GM23338 (cell line): Measurements from ENCODE around the gene TMSB4X.

Experiments
- CTCF ChIP-seq, 2 experiments: fragments of 200-600 bp in 1 of 2; sonication (generic) in 1 of 2; conservative IDR thresholded peaks; 2 replicates each; pipeline versions ENCODE4 v1.5.1 to v1.6.1; 2016 to 2017; ENCODE audit warnings: antibody characterized with exemption in 2 of 2, low read depth in 2 of 2, mild to moderate bottlenecking in 2 of 2, moderate library complexity in 1 of 2
- EZH2 ChIP-seq: fragments of 200-600 bp; sonication (generic); IDR thresholded peaks from one replicate; pipeline ENCODE4 v1.8.0; 2017; ENCODE audit warnings: antibody characterized with exemption, mild to moderate bottlenecking, low read depth; ENCODE audit not compliant: unreplicated experiment
- POLR2AphosphoS5 ChIP-seq: IDR thresholded peaks from 2 replicates; pipeline ENCODE4 v1.6.1; 2016; ENCODE audit warnings: antibody characterized with exemption, low read depth
- REST ChIP-seq: IDR thresholded peaks from one replicate; pipeline ENCODE4 v1.6.1; 2018; ENCODE audit warnings: antibody characterized with exemption; ENCODE audit not compliant: unreplicated experiment
- TF ChIP-seq, protein P1 (sequence below): fragments of 250-450 bp; sonication (Bioruptor Pico); IDR thresholded peaks from 2 replicates; pipeline ENCODE4 v1.5.0; 2020; ENCODE audit warnings: mild to moderate bottlenecking, moderate library complexity

DNA sequence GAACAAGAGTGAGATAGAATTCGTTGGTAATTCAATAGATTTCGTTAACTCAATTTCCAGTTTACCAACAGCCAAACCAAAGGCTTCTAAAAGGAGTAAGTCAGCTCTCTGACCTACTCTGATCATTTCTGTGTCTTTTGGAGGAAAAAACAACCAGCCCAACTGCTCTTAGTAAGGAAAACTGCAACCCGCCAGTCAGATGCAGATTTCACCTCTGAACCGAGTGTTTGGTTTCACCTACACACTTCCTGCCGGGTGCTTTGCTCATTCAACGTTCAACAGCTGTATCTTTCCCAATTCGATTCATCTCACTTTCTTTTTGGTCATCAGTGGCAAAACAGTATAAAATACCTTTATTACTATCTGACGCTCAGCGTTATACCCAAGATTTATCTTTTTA lies 24.5 kb downstream of the TMSB4X start:
- TF ChIP-seq CTCF (conservative IDR thresholded peaks at IDR 0.05; ENCODE audit: low read depth in 2 of 2) (no peak), POLR2AphosphoS5 (no peak), REST (no peak), EZH2 (no peak)
- TF ChIP-seq, protein P1, sequence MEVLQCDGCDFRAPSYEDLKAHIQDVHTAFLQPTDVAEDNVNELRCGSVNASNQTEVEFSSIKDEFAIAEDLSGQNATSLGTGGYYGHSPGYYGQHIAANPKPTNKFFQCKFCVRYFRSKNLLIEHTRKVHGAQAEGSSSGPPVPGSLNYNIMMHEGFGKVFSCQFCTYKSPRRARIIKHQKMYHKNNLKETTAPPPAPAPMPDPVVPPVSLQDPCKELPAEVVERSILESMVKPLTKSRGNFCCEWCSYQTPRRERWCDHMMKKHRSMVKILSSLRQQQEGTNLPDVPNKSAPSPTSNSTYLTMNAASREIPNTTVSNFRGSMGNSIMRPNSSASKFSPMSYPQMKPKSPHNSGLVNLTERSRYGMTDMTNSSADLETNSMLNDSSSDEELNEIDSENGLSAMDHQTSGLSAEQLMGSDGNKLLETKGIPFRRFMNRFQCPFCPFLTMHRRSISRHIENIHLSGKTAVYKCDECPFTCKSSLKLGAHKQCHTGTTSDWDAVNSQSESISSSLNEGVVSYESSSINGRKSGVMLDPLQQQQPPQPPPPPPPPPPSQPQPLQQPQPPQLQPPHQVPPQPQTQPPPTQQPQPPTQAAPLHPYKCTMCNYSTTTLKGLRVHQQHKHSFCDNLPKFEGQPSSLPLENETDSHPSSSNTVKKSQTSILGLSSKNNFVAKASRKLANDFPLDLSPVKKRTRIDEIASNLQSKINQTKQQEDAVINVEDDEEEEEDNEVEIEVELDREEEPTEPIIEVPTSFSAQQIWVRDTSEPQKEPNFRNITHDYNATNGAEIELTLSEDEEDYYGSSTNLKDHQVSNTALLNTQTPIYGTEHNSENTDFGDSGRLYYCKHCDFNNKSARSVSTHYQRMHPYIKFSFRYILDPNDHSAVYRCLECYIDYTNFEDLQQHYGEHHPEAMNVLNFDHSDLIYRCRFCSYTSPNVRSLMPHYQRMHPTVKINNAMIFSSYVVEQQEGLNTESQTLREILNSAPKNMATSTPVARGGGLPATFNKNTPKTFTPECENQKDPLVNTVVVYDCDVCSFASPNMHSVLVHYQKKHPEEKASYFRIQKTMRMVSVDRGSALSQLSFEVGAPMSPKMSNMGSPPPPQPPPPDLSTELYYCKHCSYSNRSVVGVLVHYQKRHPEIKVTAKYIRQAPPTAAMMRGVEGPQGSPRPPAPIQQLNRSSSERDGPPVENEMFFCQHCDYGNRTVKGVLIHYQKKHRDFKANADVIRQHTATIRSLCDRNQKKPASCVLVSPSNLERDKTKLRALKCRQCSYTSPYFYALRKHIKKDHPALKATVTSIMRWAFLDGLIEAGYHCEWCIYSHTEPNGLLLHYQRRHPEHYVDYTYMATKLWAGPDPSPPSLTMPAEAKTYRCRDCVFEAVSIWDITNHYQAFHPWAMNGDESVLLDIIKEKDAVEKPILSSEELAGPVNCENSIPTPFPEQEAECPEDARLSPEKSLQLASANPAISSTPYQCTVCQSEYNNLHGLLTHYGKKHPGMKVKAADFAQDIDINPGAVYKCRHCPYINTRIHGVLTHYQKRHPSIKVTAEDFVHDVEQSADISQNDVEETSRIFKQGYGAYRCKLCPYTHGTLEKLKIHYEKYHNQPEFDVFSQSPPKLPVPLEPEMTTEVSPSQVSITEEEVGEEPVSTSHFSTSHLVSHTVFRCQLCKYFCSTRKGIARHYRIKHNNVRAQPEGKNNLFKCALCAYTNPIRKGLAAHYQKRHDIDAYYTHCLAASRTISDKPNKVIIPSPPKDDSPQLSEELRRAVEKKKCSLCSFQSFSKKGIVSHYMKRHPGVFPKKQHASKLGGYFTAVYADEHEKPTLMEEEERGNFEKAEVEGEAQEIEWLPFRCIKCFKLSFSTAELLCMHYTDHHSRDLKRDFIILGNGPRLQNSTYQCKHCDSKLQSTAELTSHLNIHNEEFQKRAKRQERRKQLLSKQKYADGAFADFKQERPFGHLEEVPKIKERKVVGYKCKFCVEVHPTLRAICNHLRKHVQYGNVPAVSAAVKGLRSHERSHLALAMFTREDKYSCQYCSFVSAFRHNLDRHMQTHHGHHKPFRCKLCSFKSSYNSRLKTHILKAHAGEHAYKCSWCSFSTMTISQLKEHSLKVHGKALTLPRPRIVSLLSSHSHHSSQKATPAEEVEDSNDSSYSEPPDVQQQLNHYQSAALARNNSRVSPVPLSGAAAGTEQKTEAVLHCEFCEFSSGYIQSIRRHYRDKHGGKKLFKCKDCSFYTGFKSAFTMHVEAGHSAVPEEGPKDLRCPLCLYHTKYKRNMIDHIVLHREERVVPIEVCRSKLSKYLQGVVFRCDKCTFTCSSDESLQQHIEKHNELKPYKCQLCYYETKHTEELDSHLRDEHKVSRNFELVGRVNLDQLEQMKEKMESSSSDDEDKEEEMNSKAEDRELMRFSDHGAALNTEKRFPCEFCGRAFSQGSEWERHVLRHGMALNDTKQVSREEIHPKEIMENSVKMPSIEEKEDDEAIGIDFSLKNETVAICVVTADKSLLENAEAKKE: no peak
